Mesenchymal stem cell (in vitro differentiated cells and primary cell): ENCODE results near the gene MTUS2.
A peak's percentile ranks its signal among the peaks of the same experiment; 100 is the strongest.
"Not testable (repeated sequence)": the region's sequence is repeated elsewhere in the genome, so short reads cannot be mapped to it uniquely, and the experiment has no call there.

Experiments used
- DNase-seq: peaks from one replicate; pipeline ENCODE4 v3.0.0-alpha.2; 2013
- H2AFZ ChIP-seq: one replicate; pipeline ENCODE4 v1.6.1; 2013; ENCODE audit warnings: low read depth, mild to moderate bottlenecking, control low read depth, inconsistent platforms, low read length, moderate library complexity
- H2AK5ac ChIP-seq: 2 replicates; pipeline ENCODE4 v1.6.1; 2013; ENCODE audit warnings: low read length, moderate library complexity, mild to moderate bottlenecking, inconsistent platforms; ENCODE audit not compliant: severe bottlenecking
- H2BK120ac ChIP-seq: one replicate; pipeline ENCODE4 v1.6.1; 2013; ENCODE audit warnings: low read depth, mild to moderate bottlenecking, inconsistent platforms, low read length, moderate library complexity
- H2BK12ac ChIP-seq, 2 experiments: one replicate each; pipeline ENCODE4 v1.6.1; 2013; ENCODE audit warnings: inconsistent platforms in 2 of 2, low read length in 2 of 2, mild to moderate bottlenecking in 2 of 2, moderate library complexity in 2 of 2, control low read depth in 1 of 2
- H2BK15ac ChIP-seq: one replicate; pipeline ENCODE4 v1.6.1; 2013; ENCODE audit warnings: mild to moderate bottlenecking, low read depth, inconsistent platforms; ENCODE audit not compliant: poor library complexity, severe bottlenecking
- H2BK5ac ChIP-seq: 2 replicates; pipeline ENCODE4 v1.6.1; 2013; ENCODE audit warnings: low read depth, mild to moderate bottlenecking, low read length, control low read depth, inconsistent platforms; ENCODE audit not compliant: poor library complexity, severe bottlenecking
- H3K14ac ChIP-seq, 2 experiments: one replicate each; pipeline ENCODE4 v1.6.1; 2013; ENCODE audit warnings: inconsistent platforms in 2 of 2, low read length in 2 of 2, control low read depth in 1 of 2, mild to moderate bottlenecking in 1 of 2, moderate library complexity in 1 of 2
- H3K18ac ChIP-seq, 2 experiments: one replicate each; pipeline ENCODE4 v1.6.1; 2013; ENCODE audit warnings: inconsistent platforms in 2 of 2, low read length in 2 of 2, control low read depth in 1 of 2, low read depth in 1 of 2, mild to moderate bottlenecking in 1 of 2
- H3K23ac ChIP-seq, 2 experiments: one replicate each; pipeline ENCODE4 v1.6.1; 2013; ENCODE audit warnings: inconsistent platforms in 2 of 2, low read length in 2 of 2, mild to moderate bottlenecking in 2 of 2, moderate library complexity in 2 of 2, control low read depth in 1 of 2
- H3K27ac ChIP-seq: 2 replicates; pipeline ENCODE4 v1.5.1; 2013; ENCODE audit warnings: mild to moderate bottlenecking, moderate library complexity, low read length, control low read depth, inconsistent platforms; ENCODE audit not compliant: poor library complexity, severe bottlenecking
- H3K27me3 ChIP-seq, 2 experiments: 2 replicates each; pipeline versions ENCODE4 v1.6.1 to v1.7.0; 2013; ENCODE audit warnings: low read length in 2 of 2, mild to moderate bottlenecking in 2 of 2, moderate library complexity in 2 of 2, control low read depth in 1 of 2, inconsistent platforms in 1 of 2; ENCODE audit not compliant: control insufficient read depth in 1 of 2, insufficient read depth in 1 of 2
- H3K36me3 ChIP-seq, 2 experiments: 2 replicates each; pipeline versions ENCODE4 v1.6.1 to v1.7.0; 2013; ENCODE audit warnings: low read length in 2 of 2, control low read depth in 1 of 2, inconsistent platforms in 1 of 2, low read depth in 1 of 2, mild to moderate bottlenecking in 1 of 2; ENCODE audit not compliant: insufficient read depth in 2 of 2, control insufficient read depth in 1 of 2
- H3K4ac ChIP-seq, 2 experiments: one replicate each; pipeline ENCODE4 v1.6.1; 2013; ENCODE audit warnings: inconsistent platforms in 2 of 2, low read length in 2 of 2, mild to moderate bottlenecking in 2 of 2, moderate library complexity in 2 of 2, control low read depth in 1 of 2, low read depth in 1 of 2
- H3K4me1 ChIP-seq: 2 replicates; pipeline ENCODE4 v1.6.1; 2013; ENCODE audit warnings: low read depth, low read length, control low read depth; ENCODE audit not compliant: control insufficient read depth, insufficient read depth
- H3K4me2 ChIP-seq: 2 replicates; pipeline ENCODE4 v1.6.1; 2013; ENCODE audit warnings: low read length, mild to moderate bottlenecking, inconsistent platforms; ENCODE audit not compliant: poor library complexity, severe bottlenecking
- H3K4me3 ChIP-seq, 2 experiments: 2 replicates each; pipeline versions ENCODE4 v1.5.1 to v1.7.0; 2013; ENCODE audit warnings: low read length in 2 of 2, mild to moderate bottlenecking in 2 of 2, control low read depth in 1 of 2, low read depth in 1 of 2; ENCODE audit not compliant: insufficient read depth in 1 of 2
- H3K79me1 ChIP-seq: replicated peaks from 2 replicates; pipeline ENCODE4 v1.6.1; 2013; ENCODE audit warnings: mild to moderate bottlenecking, control low read depth, low read length, inconsistent platforms; ENCODE audit not compliant: poor library complexity, severe bottlenecking
- H3K9ac ChIP-seq: 2 replicates; pipeline ENCODE4 v1.7.0; 2013; ENCODE audit warnings: mild to moderate bottlenecking, low read length, moderate library complexity
- H3K9me3 ChIP-seq: 2 replicates; pipeline ENCODE4 v1.7.0; 2013; ENCODE audit warnings: mild to moderate bottlenecking, low read length; ENCODE audit not compliant: control insufficient read depth
- H4K8ac ChIP-seq: one replicate; pipeline ENCODE4 v1.6.1; 2013; ENCODE audit warnings: inconsistent platforms, mild to moderate bottlenecking, low read length, moderate library complexity
- H4K91ac ChIP-seq: one replicate; pipeline ENCODE4 v1.6.1; 2013; ENCODE audit warnings: mild to moderate bottlenecking, low read length, inconsistent platforms
- WGBS: methylation state at CpG from one replicate; pipeline ENCODE4 v1.1.7; 2013; ENCODE audit warnings: mixed read lengths; 5-methylcytosine and 5-hydroxymethylcytosine counted together

The MTUS2 gene

DNA sequence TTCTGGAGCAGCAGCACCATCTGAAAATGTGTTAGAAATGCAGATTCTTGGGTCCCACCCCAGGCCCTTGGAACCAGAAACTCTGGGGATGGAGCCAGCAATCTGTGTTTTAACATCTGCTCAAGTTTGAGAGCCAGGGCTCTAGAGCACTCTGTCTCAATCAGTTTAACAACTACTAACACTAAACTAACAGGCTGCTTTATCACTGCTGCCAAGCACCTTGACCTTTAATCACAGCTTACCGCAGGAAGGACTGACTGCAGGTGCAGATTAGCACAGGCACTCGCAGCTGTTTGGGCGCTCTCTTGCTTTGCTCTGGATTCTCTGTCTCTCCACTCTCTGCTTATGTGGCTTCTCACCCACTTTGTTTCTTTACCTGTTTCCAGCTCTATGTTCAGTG lies 163.5 kb downstream of the MTUS2 start:
- H3K4me1 ChIP-seq = no peaks in the 10 kb centered on the region
- H4K91ac ChIP-seq = no peak overlapping the region
- peaks cover 0 to under 1% of the 10 kb centered on the region in 2 experiments for H3K27me3 ChIP-seq
- H3K79me1 ChIP-seq = no peaks in the 10 kb centered on the region
- no peak overlapping the region for H2BK15ac ChIP-seq
- no peak overlapping the region for H3K4me2 ChIP-seq
- 75% methylated on average over 3 of the region's 3 CpGs for WGBS
- no peak overlapping the region for H3K18ac ChIP-seq
- H3K14ac ChIP-seq = no peak overlapping the region
- H4K8ac ChIP-seq = no peak overlapping the region
- no peak overlapping the region for H3K9ac ChIP-seq
- no peak overlapping the region for H2BK12ac ChIP-seq
- DNase-seq = no peak
- no peak overlapping the region for H2AFZ ChIP-seq
- H3K9me3 ChIP-seq = no peaks in the 10 kb centered on the region
- H3K36me3 ChIP-seq = no peaks in the 10 kb centered on the region
- no peak overlapping the region for H2BK5ac ChIP-seq
- H3K4me3 ChIP-seq = no peak overlapping the region
- no peak overlapping the region for H2BK120ac ChIP-seq
- no peak overlapping the region for H3K4ac ChIP-seq
- H2AK5ac ChIP-seq = no peak overlapping the region
- H3K27ac ChIP-seq = no peak overlapping the region
- H3K23ac ChIP-seq = no peak overlapping the region

DNA sequence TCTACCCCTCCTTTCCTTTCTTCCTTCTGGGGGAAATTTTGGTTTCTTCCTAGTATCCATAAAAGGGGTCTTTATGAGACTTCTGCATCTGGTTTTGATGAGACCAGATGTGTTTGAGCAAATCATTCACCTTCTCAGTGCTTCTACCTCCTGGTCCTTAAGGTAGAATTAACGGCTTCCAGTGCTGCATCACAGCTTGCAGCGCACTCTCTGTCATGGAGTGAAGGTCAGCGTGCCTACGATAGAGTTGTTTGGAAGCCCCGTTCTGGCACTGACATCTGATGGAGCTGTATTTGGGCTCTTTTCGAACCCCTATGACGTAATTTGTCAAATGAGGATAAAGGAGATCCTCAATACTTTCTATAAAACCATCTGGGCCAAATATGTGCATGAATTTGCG lies 164.2 kb downstream of the MTUS2 start:
- Histone ChIP-seq H3K27ac (no peak overlapping the region), H3K36me3 (no peaks in the 10 kb centered on the region), H4K8ac (no peak overlapping the region), H2AFZ (no peak overlapping the region), H2BK15ac (no peak overlapping the region), H3K18ac (no peak overlapping the region), H3K27me3 (no peaks in the 10 kb centered on the region), H3K79me1 (no peaks in the 10 kb centered on the region), H3K4me3 (no peak overlapping the region), H3K23ac (no peak overlapping the region), H3K14ac (no peak overlapping the region), H3K4ac (no peak overlapping the region), H2BK120ac (no peak overlapping the region), H2AK5ac (no peak overlapping the region), H4K91ac (no peak overlapping the region), H3K4me1 (no peaks in the 10 kb centered on the region), H3K9me3 (no peaks in the 10 kb centered on the region), H2BK12ac (no peak overlapping the region), H3K4me2 (peak overlapping the region; percentile 8), H2BK5ac (no peak overlapping the region), H3K9ac (no peak overlapping the region)
- WGBS = 87% methylated on average over 6 of the region's 8 CpGs
- DNase-seq = no peak

DNA sequence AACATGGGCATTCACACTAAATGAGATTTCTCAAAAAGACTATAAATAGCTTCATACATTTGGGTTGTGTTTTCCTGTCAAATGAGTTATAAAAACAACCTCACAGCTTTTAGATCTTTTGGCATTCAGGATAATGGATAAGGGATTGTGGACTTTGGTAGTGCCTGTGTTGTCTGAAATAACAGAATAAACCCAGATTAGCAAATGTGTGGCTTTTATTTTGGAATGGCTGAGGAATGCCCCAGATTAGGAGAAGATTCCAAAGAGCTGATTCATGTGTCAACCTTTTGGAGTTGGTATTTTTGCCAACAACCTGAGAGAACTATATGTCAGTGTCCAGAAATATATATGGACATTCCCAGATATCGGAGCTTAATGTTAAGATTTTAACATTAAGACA lies 164.7 kb downstream of the MTUS2 start:
- Histone ChIP-seq H3K4me2 (no peak overlapping the region), H4K91ac (no peak overlapping the region), H3K18ac (no peak overlapping the region), H3K79me1 (no peaks in the 10 kb centered on the region), H2BK5ac (no peak overlapping the region), H3K27me3 (no peaks in the 10 kb centered on the region), H2AFZ (no peak overlapping the region), H2BK120ac (no peak overlapping the region), H3K4me1 (no peaks in the 10 kb centered on the region), H4K8ac (no peak overlapping the region), H3K27ac (no peak overlapping the region), H3K9me3 (no peaks in the 10 kb centered on the region), H3K36me3 (no peaks in the 10 kb centered on the region), H2BK12ac (no peak overlapping the region), H3K14ac (no peak overlapping the region), H2BK15ac (no peak overlapping the region), H3K4ac (no peak overlapping the region), H3K23ac (no peak overlapping the region), H3K4me3 (no peak overlapping the region), H3K9ac (no peak overlapping the region), H2AK5ac (no peak overlapping the region)
- WGBS = no CpG with 5 or more reads among the region's 1 CpG
- no peak for DNase-seq

DNA sequence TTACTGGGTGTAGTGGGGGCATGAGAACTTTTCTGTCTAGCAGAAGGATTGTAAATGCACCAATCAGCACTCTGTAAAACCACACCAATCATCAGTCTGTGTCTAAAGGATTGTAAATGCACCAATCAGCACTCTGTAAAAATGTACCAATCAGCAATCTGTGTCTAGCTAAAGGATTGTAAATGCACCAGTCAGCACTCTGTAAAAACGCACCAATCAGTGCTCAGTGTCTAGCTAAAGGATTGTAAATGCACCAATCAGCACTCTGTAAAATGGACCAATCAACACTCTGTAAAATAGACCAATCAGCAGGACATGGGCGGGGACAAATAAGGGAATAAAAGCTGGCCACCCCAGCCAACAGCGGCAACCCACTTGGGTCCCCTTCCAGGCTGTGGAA lies 170.2 kb downstream of the MTUS2 start:
- not testable (repeated sequence) for H2BK12ac ChIP-seq, DNase-seq, H3K4me3 ChIP-seq, H3K9ac ChIP-seq, H3K36me3 ChIP-seq, H3K23ac ChIP-seq, H2BK120ac ChIP-seq, H4K8ac ChIP-seq, H2BK15ac ChIP-seq, H2AK5ac ChIP-seq, H2AFZ ChIP-seq, H3K4me2 ChIP-seq, H2BK5ac ChIP-seq, H3K27me3 ChIP-seq, H3K79me1 ChIP-seq, H3K14ac ChIP-seq, H3K4me1 ChIP-seq, H3K4ac ChIP-seq, H3K27ac ChIP-seq, H3K18ac ChIP-seq, H3K9me3 ChIP-seq, H4K91ac ChIP-seq
- WGBS = 63% methylated on average over 3 of the region's 3 CpGs
